Common myeloid progenitor, CD34-positive (primary cell): ENCODE measurements around the gene SMC6.

Experiments
- CTCF ChIA-PET: fragments of 350-600 bp; sonication (Branson Sonifier 250); formaldehyde crosslinking; loops from one replicate; lab custom pipeline; 2021; ENCODE audit warnings: antibody characterized with exemption; lab: Charles Lee
- POLR2A ChIA-PET: fragments of 350-600 bp; sonication (Branson Sonifier 250); formaldehyde crosslinking; loops from one replicate; lab custom pipeline; 2021; ENCODE audit warnings: antibody characterized with exemption; lab: Charles Lee
- DNase-seq, 3 donors: peaks; one replicate each; pipeline versions ENCODE4 v3.0.0 to v3.0.0-alpha.2; 2013
- H3K27ac ChIP-seq, 2 experiments: 1 replicate in 1 of 2; 2 replicates in 1 of 2; pipeline ENCODE4 v1.7.0; 2013; ENCODE audit warnings: inconsistent platforms in 2 of 2, low read length in 2 of 2, mild to moderate bottlenecking in 2 of 2, low read depth in 1 of 2, moderate library complexity in 1 of 2; ENCODE audit not compliant: severe bottlenecking in 2 of 2, insufficient read depth in 1 of 2, poor library complexity in 1 of 2
- H3K27me3 ChIP-seq, 5 experiments: replicated peaks in 2 of 5; 1 replicate in 3 of 5; 2 replicates in 2 of 5; pipeline versions ENCODE4 v1.6.1 to v1.7.0; 2013; ENCODE audit warnings: low read length in 4 of 5, mild to moderate bottlenecking in 2 of 5, moderate library complexity in 2 of 5, inconsistent platforms in 1 of 5; ENCODE audit not compliant: insufficient read depth in 5 of 5, control insufficient read depth in 4 of 5
- H3K36me3 ChIP-seq, 4 experiments: 1 replicate in 2 of 4; 2 replicates in 2 of 4; pipeline versions ENCODE4 v1.6.1 to v1.7.0; 2013; ENCODE audit warnings: low read length in 3 of 4, control low read depth in 1 of 4, mild to moderate bottlenecking in 1 of 4; ENCODE audit not compliant: control insufficient read depth in 4 of 4, insufficient read depth in 4 of 4
- H3K4me1 ChIP-seq, 4 experiments: 1 replicate in 3 of 4; 2 replicates in 1 of 4; pipeline versions ENCODE4 v1.6.1 to v1.7.1; 2013; ENCODE audit warnings: low read length in 3 of 4, mild to moderate bottlenecking in 3 of 4, control low read depth in 1 of 4, inconsistent platforms in 1 of 4, moderate library complexity in 1 of 4; ENCODE audit not compliant: control insufficient read depth in 4 of 4, insufficient read depth in 4 of 4; ENCODE audit errors: control extremely low read depth in 1 of 4
- H3K4me3 ChIP-seq, 7 experiments: 1 replicate in 4 of 7; 2 replicates in 3 of 7; pipeline versions ENCODE4 v1.5.1 to v1.7.0; 2013; ENCODE audit warnings: mild to moderate bottlenecking in 7 of 7, low read length in 6 of 7, moderate library complexity in 6 of 7, inconsistent platforms in 2 of 7, low read depth in 2 of 7, control low read depth in 1 of 7; ENCODE audit not compliant: insufficient read depth in 4 of 7, control insufficient read depth in 1 of 7; ENCODE audit errors: extremely low read depth in 1 of 7
- H3K9me3 ChIP-seq, 5 experiments: 1 replicate in 4 of 5; 2 replicates in 1 of 5; pipeline versions ENCODE4 v1.6.1 to v1.7.1; 2013; ENCODE audit warnings: low read length in 4 of 5, mild to moderate bottlenecking in 2 of 5, inconsistent platforms in 1 of 5, low read depth in 1 of 5, moderate library complexity in 1 of 5; ENCODE audit not compliant: control insufficient read depth in 4 of 5, insufficient read depth in 2 of 5; ENCODE audit errors: control extremely low read depth in 1 of 5
- WGBS: methylation state at CpG from one replicate; pipeline ENCODE4 v1.1.5; 2013; ENCODE audit not compliant: insufficient coverage; 5-methylcytosine and 5-hydroxymethylcytosine counted together

The SMC6 gene

GRCh38 chr2:17754773-17755425 lies 1.3 kb upstream of the SMC6 start:
- peak in 2 of 3 donors; percentile 28 to 37 for DNase-seq
- 46% methylated on average over 3 of the region's 8 CpGs for WGBS
- H3K27ac ChIP-seq = peak overlapping the region; percentile 88 to 95
- CTCF ChIA-PET = interaction anchor here (1.0 to 1.2 kb wide), 2 partner anchors 12 to 77 kb away, joined by 3 read pairs; no protein-coding TSS in a partner anchor
- H3K4me1 ChIP-seq = peaks cover 8 to 23% (median 18%) of the 10 kb centered on the region in 4 experiments
- no peaks in the 10 kb centered on the region for H3K27me3 ChIP-seq
- H3K36me3 ChIP-seq = no peaks in the 10 kb centered on the region
- H3K4me3 ChIP-seq = peak overlapping the region in 6 of 7 experiments; percentile 83 to 99 (median 96)
- POLR2A ChIA-PET = no interaction called here
- H3K9me3 ChIP-seq = no peaks in the 10 kb centered on the region

DNA sequence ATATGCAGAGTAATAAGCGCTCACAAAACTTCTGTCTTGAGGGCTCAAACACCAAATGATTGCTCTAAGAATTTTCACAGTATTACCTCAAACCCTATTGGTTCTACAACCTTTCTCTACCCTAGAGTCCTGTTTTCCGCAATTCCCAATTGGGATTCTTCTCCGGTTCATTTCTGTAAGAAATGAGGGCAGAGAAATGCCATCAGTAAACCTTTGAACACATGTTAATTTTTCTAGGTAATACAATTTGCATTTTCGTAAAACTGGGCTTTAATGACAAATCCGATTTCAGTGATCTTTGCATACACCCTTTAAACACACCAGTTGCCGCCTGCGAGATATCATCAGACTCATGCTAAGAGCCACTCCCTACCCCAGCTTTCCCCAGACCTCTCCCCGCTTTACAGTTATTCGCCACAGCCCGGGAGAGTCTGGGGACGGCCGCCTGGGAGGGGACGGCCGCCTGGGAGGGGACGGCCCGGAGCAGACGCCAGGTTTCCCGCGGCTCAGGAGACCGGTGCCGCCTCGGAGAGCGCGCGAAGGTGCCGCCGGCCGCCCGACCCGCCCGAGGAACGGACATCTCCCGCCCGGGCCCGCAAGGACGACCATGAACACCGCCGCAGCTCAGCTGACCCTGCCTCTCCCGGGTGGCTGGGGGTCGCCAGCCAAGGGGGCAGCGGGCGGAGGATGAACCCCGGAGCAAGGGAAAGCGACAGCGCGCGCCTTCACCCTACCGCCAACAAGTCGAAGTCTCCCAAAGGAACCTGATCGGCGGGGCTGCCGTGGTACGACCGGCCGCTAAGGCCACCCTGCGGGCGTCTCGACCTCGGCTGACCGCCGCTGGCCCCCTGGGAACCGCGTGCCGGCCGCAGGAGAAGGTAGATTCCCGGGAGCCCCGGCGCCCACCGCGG lies 463 bp downstream of the SMC6 start:
- Histone ChIP-seq H3K27ac (peak overlapping the region; percentile 88 to 95), H3K4me1 (peaks cover 8 to 22% (median 16%) of the 10 kb centered on the region in 4 experiments), H3K4me3 (peak overlapping the region; percentile 79 to 99 (median 96)), H3K36me3 (no peaks in the 10 kb centered on the region), H3K9me3 (no peaks in the 10 kb centered on the region), H3K27me3 (no peaks in the 10 kb centered on the region)
- DNase-seq = peak; percentile 26 to 74 (median 70)
- POLR2A ChIA-PET = no interaction called here
- CTCF ChIA-PET = interaction anchor here (0.9 to 1.0 kb wide), 2 partner anchors 14 to 70 kb away, joined by 3 read pairs; no protein-coding TSS in a partner anchor
- WGBS = 3% methylated on average over 54 of the region's 70 CpGs

- 100% methylated on average over 1 of the region's 3 CpGs for WGBS
- DNase-seq = no peak
- CTCF ChIA-PET = no interaction called here
- POLR2A ChIA-PET = no interaction called here
- Histone ChIP-seq H3K4me3 (peak overlapping the region in 1 of 7 experiments; percentile 83), H3K27ac (no peak overlapping the region), H3K27me3 (no peaks in the 10 kb centered on the region), H3K4me1 (peaks cover 8 to 22% (median 16%) of the 10 kb centered on the region in 4 experiments), H3K36me3 (no peaks in the 10 kb centered on the region), H3K9me3 (no peaks in the 10 kb centered on the region)
These were observed 1.4 kb downstream of the SMC6 start for GRCh38 chr2:17752246-17752645.

GRCh38 chr2:17749753-17750438 lies 3.7 kb downstream of the SMC6 start:
- H3K36me3 ChIP-seq = peaks cover 0 to 2% (median 0%) of the 10 kb centered on the region in 4 experiments
- ChIA-PET POLR2A (no interaction called here), CTCF (interaction anchor here (1.0 kb wide), 2 partner anchors 15 to 30 kb away, joined by 3 read pairs; no protein-coding TSS in a partner anchor)
- no peaks in the 10 kb centered on the region for H3K27me3 ChIP-seq
- no peaks in the 10 kb centered on the region for H3K9me3 ChIP-seq
- H3K4me1 ChIP-seq = peaks cover 2 to 10% (median 7%) of the 10 kb centered on the region in 4 experiments
- WGBS = no CpG with 5 or more reads among the region's 2 CpGs
- H3K27ac ChIP-seq = no peak overlapping the region
- no peak overlapping the region for H3K4me3 ChIP-seq
- DNase-seq = peak in 2 of 3 donors; percentile 13 to 31

- Histone ChIP-seq H3K9me3 (no peaks in the 10 kb centered on the region), H3K4me1 (peaks cover 0 to 7% (median 5%) of the 10 kb centered on the region in 4 experiments), H3K36me3 (peaks cover 0 to 6% (median 2%) of the 10 kb centered on the region in 4 experiments), H3K27ac (no peak overlapping the region), H3K27me3 (no peaks in the 10 kb centered on the region), H3K4me3 (no peak overlapping the region)
- CTCF ChIA-PET = interaction anchor here (0.8 kb wide), 1 partner anchor 44 kb away, joined by 3 read pairs; no protein-coding TSS in a partner anchor
- DNase-seq = no peak
- WGBS = 100% methylated on average over 3 of the region's 6 CpGs
- POLR2A ChIA-PET = no interaction called here
These were observed 4.9 kb downstream of the SMC6 start for GRCh38 chr2:17748745-17749144.

GRCh38 chr2:17747684-17748452 lies 5.7 kb downstream of the SMC6 start:
- 93% methylated on average over 2 of the region's 4 CpGs for WGBS
- DNase-seq = no peak
- Histone ChIP-seq H3K4me1 (peaks cover 0 to 5% (median 4%) of the 10 kb centered on the region in 4 experiments), H3K27ac (no peak overlapping the region), H3K4me3 (no peak overlapping the region), H3K9me3 (no peaks in the 10 kb centered on the region), H3K36me3 (peaks cover 0 to 6% (median 2%) of the 10 kb centered on the region in 4 experiments), H3K27me3 (no peaks in the 10 kb centered on the region)
- POLR2A ChIA-PET = no interaction called here
- CTCF ChIA-PET = interaction anchor here (0.8 kb wide), 1 partner anchor 45 kb away, joined by 3 read pairs; no protein-coding TSS in a partner anchor
